HepG2 (cell line): ENCODE measurements around the gene SLC9A5. TPM values are rescaled to one million over a fixed set of nuclear protein-coding genes. Genes with fewer than 3 reads are reported as not detected.

Experiments used
- CBX1 ChIP-seq: IDR thresholded peaks from one replicate; pipeline ENCODE4 v1.6.1; 2016; ENCODE audit warnings: antibody characterized with exemption, low read depth
- EHMT2 ChIP-seq: fragments of 200-600 bp; sonication (generic); IDR thresholded peaks from 2 replicates; pipeline ENCODE4 v1.7.0; 2017; ENCODE audit warnings: antibody characterized with exemption, low read depth, low read length, borderline replicate concordance
- ESRRA ChIP-seq: sonication (generic); formaldehyde crosslinking; IDR thresholded peaks from 2 replicates; pipeline ENCODE4 v1.5.1; 2020; ENCODE audit warnings: mild to moderate bottlenecking, low read depth, missing genetic modification reagents
- GLI4 ChIP-seq: sonication (generic); formaldehyde crosslinking; IDR thresholded peaks from 2 replicates; pipeline ENCODE4 v1.5.1; 2020; ENCODE audit warnings: missing genetic modification reagents, mild to moderate bottlenecking, moderate library complexity, borderline replicate concordance
- ONECUT2 ChIP-seq: sonication (generic); formaldehyde crosslinking; IDR thresholded peaks from 2 replicates; pipeline ENCODE4 v1.4.0; 2020; ENCODE audit warnings: missing genetic modification reagents
- SMAD3 ChIP-seq: sonication (generic); formaldehyde crosslinking; IDR thresholded peaks from 2 replicates; pipeline ENCODE4 v1.4.0; 2020; ENCODE audit warnings: missing genetic modification reagents
- SMAD9 ChIP-seq: sonication (generic); formaldehyde crosslinking; IDR thresholded peaks from 2 replicates; pipeline ENCODE4 v1.5.1; 2020; ENCODE audit warnings: mild to moderate bottlenecking, missing genetic modification reagents
- SNRNP70 ChIP-seq: fragments of 200-400 bp; formaldehyde crosslinking; IDR thresholded peaks from 2 replicates; pipeline ENCODE4 v1.6.1; 2017; ENCODE audit warnings: mild to moderate bottlenecking, low read depth, low read length, moderate library complexity
- polyA plus RNA-seq, 8 experiments: library from polyadenylated mRNA; depleted of rRNA in 3 of 8; stranded (reverse) in 7 of 8; unstranded in 1 of 8; fragments of >200 nt; fragmentation: Illumina TruSeq in 4 of 8; extraction: Trizol in 4 of 8; gene quantifications; 2 replicates each; pipeline versions ENCODE4 v1.2.1 to v1.2.3, GENCODE V29; 2011 to 2016; ENCODE audit warnings: low read depth in 4 of 8, missing spikeins in 1 of 8, mixed read lengths in 1 of 8; ENCODE audit not compliant: insufficient read depth in 1 of 8
- total RNA-seq, 5 experiments: library from RNA; depleted of rRNA; stranded (reverse); fragments of >200 nt; fragmentation: Illumina TruSeq; extraction: Trizol; gene quantifications; 2 replicates each; pipeline ENCODE4 v1.2.3, GENCODE V29; 2016; ENCODE audit warnings: low read depth in 1 of 5
- TF ChIP-seq, protein P1 (sequence below): sonication (generic); formaldehyde crosslinking; IDR thresholded peaks from 2 replicates; pipeline ENCODE4 v1.4.0; 2020; ENCODE audit warnings: low read depth, missing genetic modification reagents
- TF ChIP-seq, protein P2 (sequence below): fragments of 450-650 bp; IDR thresholded peaks from 2 replicates; pipeline ENCODE4 v1.6.1; 2016
- TF ChIP-seq, protein P3 (sequence below), 2 experiments: fragments of 450-650 bp in 1 of 2; sonication (generic) in 1 of 2; formaldehyde crosslinking in 1 of 2; IDR thresholded peaks; 2 replicates each; pipeline versions ENCODE4 v1.6.1 to v1.8.0; 2016 to 2022; ENCODE audit warnings: antibody characterized with exemption in 1 of 2, mild to moderate bottlenecking in 1 of 2, missing genetic modification reagents in 1 of 2

SLC9A5 gene
- total and polyA plus RNA-seq, 2 of the 13 experiments (the other 11 are each of a cell fraction or from before 2014, with no cell fraction given), result 0.58 to 1.4 TPM

DNA sequence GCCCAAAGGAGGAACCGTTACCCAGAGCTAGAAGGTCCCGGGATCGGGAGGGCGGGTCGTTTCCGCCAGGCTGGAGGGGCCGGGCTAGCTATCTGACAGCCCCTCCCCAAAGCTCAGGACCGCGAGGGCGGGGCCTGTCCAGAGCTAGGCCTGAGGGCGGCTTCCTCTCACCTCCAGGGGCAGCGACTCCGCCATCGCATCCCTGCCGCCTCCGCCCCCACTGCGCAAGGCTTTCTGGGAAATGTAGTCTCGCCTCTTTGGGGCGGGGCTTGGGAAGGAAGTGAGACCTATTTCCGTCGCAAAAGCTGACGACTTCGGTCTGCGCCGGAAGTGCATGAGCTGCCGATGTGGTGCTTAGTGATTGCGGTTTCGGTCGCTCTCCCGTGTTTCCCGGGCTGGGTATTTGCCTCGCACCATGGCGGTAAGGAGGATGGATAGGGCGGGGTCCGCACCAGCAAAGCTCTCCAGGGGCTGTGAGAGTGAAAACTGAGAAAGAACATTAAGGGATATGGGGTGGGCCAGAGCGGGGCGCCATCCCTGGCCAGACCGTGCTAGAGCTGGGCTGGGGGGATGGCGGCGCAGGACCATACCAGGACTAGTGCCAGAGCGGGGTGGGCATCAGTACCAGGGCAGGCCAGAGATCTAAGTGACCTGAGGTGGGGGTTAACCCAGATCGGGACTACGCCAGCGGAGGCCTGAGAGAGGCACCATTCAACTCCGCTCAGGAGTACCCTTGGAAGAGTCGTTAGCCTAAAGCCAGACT lies 21.8 kb upstream of the SLC9A5 start, which contains the start of gene TMEM208 (continued):
- TF ChIP-seq, protein P1, sequence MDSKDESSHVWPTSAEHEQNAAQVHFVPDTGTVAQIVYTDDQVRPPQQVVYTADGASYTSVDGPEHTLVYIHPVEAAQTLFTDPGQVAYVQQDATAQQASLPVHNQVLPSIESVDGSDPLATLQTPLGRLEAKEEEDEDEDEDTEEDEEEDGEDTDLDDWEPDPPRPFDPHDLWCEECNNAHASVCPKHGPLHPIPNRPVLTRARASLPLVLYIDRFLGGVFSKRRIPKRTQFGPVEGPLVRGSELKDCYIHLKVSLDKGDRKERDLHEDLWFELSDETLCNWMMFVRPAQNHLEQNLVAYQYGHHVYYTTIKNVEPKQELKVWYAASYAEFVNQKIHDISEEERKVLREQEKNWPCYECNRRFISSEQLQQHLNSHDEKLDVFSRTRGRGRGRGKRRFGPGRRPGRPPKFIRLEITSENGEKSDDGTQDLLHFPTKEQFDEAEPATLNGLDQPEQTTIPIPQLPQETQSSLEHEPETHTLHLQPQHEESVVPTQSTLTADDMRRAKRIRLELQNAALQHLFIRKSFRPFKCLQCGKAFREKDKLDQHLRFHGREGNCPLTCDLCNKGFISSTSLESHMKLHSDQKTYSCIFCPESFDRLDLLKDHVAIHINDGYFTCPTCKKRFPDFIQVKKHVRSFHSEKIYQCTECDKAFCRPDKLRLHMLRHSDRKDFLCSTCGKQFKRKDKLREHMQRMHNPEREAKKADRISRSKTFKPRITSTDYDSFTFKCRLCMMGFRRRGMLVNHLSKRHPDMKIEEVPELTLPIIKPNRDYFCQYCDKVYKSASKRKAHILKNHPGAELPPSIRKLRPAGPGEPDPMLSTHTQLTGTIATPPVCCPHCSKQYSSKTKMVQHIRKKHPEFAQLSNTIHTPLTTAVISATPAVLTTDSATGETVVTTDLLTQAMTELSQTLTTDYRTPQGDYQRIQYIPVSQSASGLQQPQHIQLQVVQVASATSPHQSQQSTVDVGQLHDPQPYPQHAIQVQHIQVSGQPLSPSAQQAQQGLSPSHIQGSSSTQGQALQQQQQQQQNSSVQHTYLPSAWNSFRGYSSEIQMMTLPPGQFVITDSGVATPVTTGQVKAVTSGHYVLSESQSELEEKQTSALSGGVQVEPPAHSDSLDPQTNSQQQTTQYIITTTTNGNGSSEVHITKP, result no peak
- peak; percentile 90 for TF ChIP-seq CBX1
- no peak for TF ChIP-seq SNRNP70
- peak; percentile 64; the same call in 1 of the 2 replicates for TF ChIP-seq ONECUT2 (CRISPR knock-in tag)
- TF ChIP-seq, protein P2, sequence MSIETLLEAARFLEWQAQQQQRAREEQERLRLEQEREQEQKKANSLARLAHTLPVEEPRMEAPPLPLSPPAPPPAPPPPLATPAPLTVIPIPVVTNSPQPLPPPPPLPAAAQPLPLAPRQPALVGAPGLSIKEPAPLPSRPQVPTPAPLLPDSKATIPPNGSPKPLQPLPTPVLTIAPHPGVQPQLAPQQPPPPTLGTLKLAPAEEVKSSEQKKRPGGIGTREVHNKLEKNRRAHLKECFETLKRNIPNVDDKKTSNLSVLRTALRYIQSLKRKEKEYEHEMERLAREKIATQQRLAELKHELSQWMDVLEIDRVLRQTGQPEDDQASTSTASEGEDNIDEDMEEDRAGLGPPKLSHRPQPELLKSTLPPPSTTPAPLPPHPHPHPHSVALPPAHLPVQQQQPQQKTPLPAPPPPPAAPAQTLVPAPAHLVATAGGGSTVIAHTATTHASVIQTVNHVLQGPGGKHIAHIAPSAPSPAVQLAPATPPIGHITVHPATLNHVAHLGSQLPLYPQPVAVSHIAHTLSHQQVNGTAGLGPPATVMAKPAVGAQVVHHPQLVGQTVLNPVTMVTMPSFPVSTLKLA, result peak; percentile 77
- TF ChIP-seq SMAD3, result peak; percentile 82; the same call in 1 of the 2 replicates
- TF ChIP-seq EHMT2, result no peak
- no peak for TF ChIP-seq SMAD9 (CRISPR knock-in tag)
- TF ChIP-seq, protein P3, sequence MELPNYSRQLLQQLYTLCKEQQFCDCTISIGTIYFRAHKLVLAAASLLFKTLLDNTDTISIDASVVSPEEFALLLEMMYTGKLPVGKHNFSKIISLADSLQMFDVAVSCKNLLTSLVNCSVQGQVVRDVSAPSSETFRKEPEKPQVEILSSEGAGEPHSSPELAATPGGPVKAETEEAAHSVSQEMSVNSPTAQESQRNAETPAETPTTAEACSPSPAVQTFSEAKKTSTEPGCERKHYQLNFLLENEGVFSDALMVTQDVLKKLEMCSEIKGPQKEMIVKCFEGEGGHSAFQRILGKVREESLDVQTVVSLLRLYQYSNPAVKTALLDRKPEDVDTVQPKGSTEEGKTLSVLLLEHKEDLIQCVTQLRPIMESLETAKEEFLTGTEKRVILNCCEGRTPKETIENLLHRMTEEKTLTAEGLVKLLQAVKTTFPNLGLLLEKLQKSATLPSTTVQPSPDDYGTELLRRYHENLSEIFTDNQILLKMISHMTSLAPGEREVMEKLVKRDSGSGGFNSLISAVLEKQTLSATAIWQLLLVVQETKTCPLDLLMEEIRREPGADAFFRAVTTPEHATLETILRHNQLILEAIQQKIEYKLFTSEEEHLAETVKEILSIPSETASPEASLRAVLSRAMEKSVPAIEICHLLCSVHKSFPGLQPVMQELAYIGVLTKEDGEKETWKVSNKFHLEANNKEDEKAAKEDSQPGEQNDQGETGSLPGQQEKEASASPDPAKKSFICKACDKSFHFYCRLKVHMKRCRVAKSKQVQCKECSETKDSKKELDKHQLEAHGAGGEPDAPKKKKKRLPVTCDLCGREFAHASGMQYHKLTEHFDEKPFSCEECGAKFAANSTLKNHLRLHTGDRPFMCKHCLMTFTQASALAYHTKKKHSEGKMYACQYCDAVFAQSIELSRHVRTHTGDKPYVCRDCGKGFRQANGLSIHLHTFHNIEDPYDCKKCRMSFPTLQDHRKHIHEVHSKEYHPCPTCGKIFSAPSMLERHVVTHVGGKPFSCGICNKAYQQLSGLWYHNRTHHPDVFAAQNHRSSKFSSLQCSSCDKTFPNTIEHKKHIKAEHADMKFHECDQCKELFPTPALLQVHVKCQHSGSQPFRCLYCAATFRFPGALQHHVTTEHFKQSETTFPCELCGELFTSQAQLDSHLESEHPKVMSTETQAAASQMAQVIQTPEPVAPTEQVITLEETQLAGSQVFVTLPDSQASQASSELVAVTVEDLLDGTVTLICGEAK (IDR thresholded peaks at IDR 0.05), result peak; percentile 98
- TF ChIP-seq, protein P3 (CRISPR knock-in tag; IDR thresholded peaks at IDR 0.05), result peak; percentile 31; the same call in 1 of the 2 replicates
- TF ChIP-seq GLI4, result no peak; the same call in 1 of the 2 replicates
- peak; percentile 76 for TF ChIP-seq ESRRA (CRISPR knock-in tag)
